NAMALWA (cell line): ENCODE data around the gene LAMC2.
"Not testable (repeated sequence)": the region's sequence is repeated elsewhere in the genome, so short reads cannot be mapped to it uniquely, and the experiment has no call there.

Source experiments
- DNase-seq: peaks from one replicate; pipeline ENCODE4 v3.0.0-alpha.2; 2015; ENCODE audit warnings: low spot score

LAMC2 gene

GRCh38 chr1:183263886-183264602 lies 78.0 kb downstream of the LAMC2 start:
- no peak for DNase-seq

GRCh38 chr1:183267646-183268431 lies 81.8 kb downstream of the LAMC2 start:
- DNase-seq, result no peak

- no peak for DNase-seq
Observed at GRCh38 chr1:183270541-183271141, 84.6 kb downstream of the LAMC2 start.

- no peak for DNase-seq
Observed at GRCh38 chr1:183272390-183272848, 86.4 kb downstream of the LAMC2 start.

- no peak for DNase-seq
Observed at GRCh38 chr1:183273300-183273699, 87.2 kb downstream of the LAMC2 start.

- DNase-seq, result not testable (repeated sequence)
Observed at GRCh38 chr1:183273984-183274383, 87.9 kb downstream of the LAMC2 start.

- DNase-seq, result no peak
Observed at GRCh38 chr1:183274836-183275235, 88.8 kb downstream of the LAMC2 start.

GRCh38 chr1:183275322-183275721 lies 89.3 kb downstream of the LAMC2 start:
- DNase-seq, result no peak

GRCh38 chr1:183276386-183277080 lies 90.5 kb downstream of the LAMC2 start:
- DNase-seq, result no peak

- DNase-seq, result no peak
Observed at GRCh38 chr1:183277821-183278738, 92.0 kb downstream of the LAMC2 start.

- DNase-seq, result no peak
Observed at GRCh38 chr1:183278739-183279591, 92.9 kb downstream of the LAMC2 start.

- no peak for DNase-seq
Observed at GRCh38 chr1:183279835-183280234, 93.8 kb downstream of the LAMC2 start.

- no peak for DNase-seq
Observed at GRCh38 chr1:183281039-183281438, 95.0 kb downstream of the LAMC2 start.

- DNase-seq, result peak; percentile 93
Observed at GRCh38 chr1:183281553-183282091, 95.6 kb downstream of the LAMC2 start.

- no peak for DNase-seq
Observed at GRCh38 chr1:183282101-183282855, 96.2 kb downstream of the LAMC2 start.

- DNase-seq, result no peak
Observed at GRCh38 chr1:183283286-183283685, 97.2 kb downstream of the LAMC2 start.

- DNase-seq, result no peak
Observed at GRCh38 chr1:183284086-183284485, 98.0 kb downstream of the LAMC2 start.

- no peak for DNase-seq
Observed at GRCh38 chr1:183285256-183285655, 99.2 kb downstream of the LAMC2 start.

GRCh38 chr1:183285746-183286145 lies 99.7 kb downstream of the LAMC2 start:
- DNase-seq, result no peak
